Lung (tissue), 12 donors: ENCODE results near the gene SMURF1. TPM values are rescaled to one million over a fixed set of nuclear protein-coding genes. Genes with fewer than 3 reads are reported as not detected.
A peak's percentile ranks its signal among the peaks of the same experiment; 100 is the strongest.
"Not testable (repeated sequence)": the region's sequence is repeated elsewhere in the genome, so short reads cannot be mapped to it uniquely, and the experiment has no call there.

Experiments used
- ATAC-seq: fragments of 200-7000 bp; cut with Tn5 transposase; one replicate; pipeline ENCODE4 v1.9.1; 2020; ENCODE audit warnings: moderate number of reproducible peaks; ENCODE audit not compliant: insufficient read depth, low FRiP score
- DNase-seq, 3 donors: peaks; one replicate each; pipeline ENCODE4 v3.0.0-alpha.2; 2013 to 2017
- H3K27ac ChIP-seq, 2 donors: one replicate each; pipeline ENCODE4 v1.5.1; 2013; ENCODE audit warnings: mild to moderate bottlenecking in 2 of 2, moderate library complexity in 2 of 2, control low read depth in 1 of 2, inconsistent platforms in 1 of 2, low read depth in 1 of 2, low read length in 1 of 2
- H3K27me3 ChIP-seq, 3 donors: one replicate each; pipeline ENCODE4 v1.5.1; 2013; ENCODE audit warnings: low read length in 2 of 3; ENCODE audit not compliant: control insufficient read depth in 3 of 3, insufficient read depth in 3 of 3
- H3K36me3 ChIP-seq, 4 donors: one replicate each; pipeline ENCODE4 v1.5.1; 2013; ENCODE audit warnings: low read length in 4 of 4, mild to moderate bottlenecking in 1 of 4, moderate library complexity in 1 of 4; ENCODE audit not compliant: control insufficient read depth in 4 of 4, insufficient read depth in 4 of 4
- H3K4me1 ChIP-seq, 5 donors: one replicate each; pipeline ENCODE4 v1.5.1; 2013; ENCODE audit warnings: low read length in 5 of 5, mild to moderate bottlenecking in 2 of 5, moderate library complexity in 1 of 5; ENCODE audit not compliant: control insufficient read depth in 5 of 5, insufficient read depth in 5 of 5
- H3K4me3 ChIP-seq: one replicate; pipeline ENCODE4 v1.5.1; 2013; ENCODE audit warnings: mild to moderate bottlenecking, control low read depth, moderate library complexity
- H3K9ac ChIP-seq, 2 donors: one replicate each; pipeline ENCODE4 v1.5.1; 2013; ENCODE audit warnings: low read length in 2 of 2, control low read depth in 1 of 2; ENCODE audit not compliant: insufficient read depth in 1 of 2
- H3K9me3 ChIP-seq, 4 donors: one replicate each; pipeline ENCODE4 v1.5.1; 2013; ENCODE audit warnings: low read length in 3 of 4, mild to moderate bottlenecking in 1 of 4, moderate library complexity in 1 of 4; ENCODE audit not compliant: control insufficient read depth in 4 of 4, insufficient read depth in 3 of 4
- CTCF ChIP-seq: IDR thresholded peaks from 2 replicates; pipeline ENCODE4 v1.5.1; 2012; ENCODE audit warnings: mild to moderate bottlenecking; ENCODE audit errors: control extremely low read depth, extremely low read depth
- WGBS, 2 donors: extraction: QIAGEN DNeasy Blood & Tissue Kit; methylation state at CpG; one replicate each; pipeline ENCODE4 v1.1.7; 2013; 5-methylcytosine and 5-hydroxymethylcytosine counted together
- polyA plus RNA-seq, 2 donors: library from polyadenylated mRNA; stranded (reverse); fragments of 200-250 nt; gene quantifications; one replicate each; pipeline ENCODE4 v1.2.1, GENCODE V29; 2013
- total RNA-seq, 2 donors: library from RNA; depleted of rRNA in 1 of 2; stranded (reverse); fragments of >200 nt in 1 of 2; gene quantifications; one replicate each; pipeline ENCODE4 v1.2.1, GENCODE V29; 2014 to 2021
- donor health status: control.
- donor health status: control.
- donor health status: Bipolar disorder and iron deficiency.
- donor health status: healthy.
- donor health status: DM: yes; HTN: yes; CAD: no.

SMURF1 gene
- total and polyA plus RNA-seq, 4 donors = 9.0 to 36.4 (median 21.5) TPM

- Histone ChIP-seq H3K36me3 (peaks cover 0 to 3% (median 0%) of the 10 kb centered on the region in 4 donors), H3K27ac (peak overlapping the region in 1 of 2 donors; percentile 85), H3K9me3 (no peaks in the 10 kb centered on the region), H3K4me1 (peaks cover 0 to 29% (median 10%) of the 10 kb centered on the region in 5 donors), H3K27me3 (no peaks in the 10 kb centered on the region), H3K9ac (no peak overlapping the region), H3K4me3 (no peak overlapping the region)
- ATAC-seq = no peak
- no peak for TF ChIP-seq CTCF
- DNase-seq = no peak
- WGBS, 2 donors = 77 to 81% methylated on average over 6 of the region's 6 CpGs
Observed at GRCh38 chr7:99106411-99106810, 37.5 kb downstream of the SMURF1 start.

- ATAC-seq = no peak
- H3K9ac ChIP-seq = no peak overlapping the region
- no peaks in the 10 kb centered on the region for H3K9me3 ChIP-seq
- H3K4me3 ChIP-seq = no peak overlapping the region
- H3K4me1 ChIP-seq = peaks cover 0 to 29% (median 10%) of the 10 kb centered on the region in 5 donors
- no peaks in the 10 kb centered on the region for H3K27me3 ChIP-seq
- peak overlapping the region in 1 of 2 donors; percentile 56 for H3K27ac ChIP-seq
- peaks cover 0 to 3% (median 0%) of the 10 kb centered on the region in 4 donors for H3K36me3 ChIP-seq
- DNase-seq = no peak
- no peak for TF ChIP-seq CTCF
- 74 to 90% methylated on average over 3 of the region's 3 CpGs for WGBS, 2 donors
Observed at GRCh38 chr7:99105756-99106155, 38.2 kb downstream of the SMURF1 start.

- peaks cover 0 to 3% (median 0%) of the 10 kb centered on the region in 4 donors for H3K36me3 ChIP-seq
- 98% methylated on average over 3 of the region's 3 CpGs for WGBS, 2 donors
- H3K4me1 ChIP-seq = peaks cover 0 to 25% (median 5%) of the 10 kb centered on the region in 5 donors
- no peak overlapping the region for H3K4me3 ChIP-seq
- H3K27me3 ChIP-seq = no peaks in the 10 kb centered on the region
- DNase-seq (no peak), ATAC-seq (no peak)
- no peak overlapping the region for H3K9ac ChIP-seq
- no peaks in the 10 kb centered on the region for H3K9me3 ChIP-seq
- no peak overlapping the region for H3K27ac ChIP-seq
- TF ChIP-seq CTCF = no peak
Observed at GRCh38 chr7:99104631-99105030, 39.3 kb downstream of the SMURF1 start.

- H3K36me3 ChIP-seq, H3K27ac ChIP-seq, H3K9ac ChIP-seq, H3K27me3 ChIP-seq, H3K4me3 ChIP-seq, DNase-seq, ATAC-seq, H3K9me3 ChIP-seq: not testable (repeated sequence)
- 90 to 93% methylated on average over 13 of the region's 13 CpGs for WGBS, 2 donors
- H3K4me1 ChIP-seq = peaks cover 0 to 21% (median 2%) of the 10 kb centered on the region in 5 donors
Observed at GRCh38 chr7:99103836-99104235, 40.1 kb downstream of the SMURF1 start.
